Fibroblast of lung (primary cell): Measurements from ENCODE around the gene SAE1.

ENCODE experiments used
- CTCF ChIP-seq, 2 donors: IDR thresholded peaks in 1 of 2; conservative IDR thresholded peaks in 1 of 2; 1 replicate in 1 of 2; 2 replicates in 1 of 2; pipeline ENCODE4 v1.5.1; 2011 to 2012; ENCODE audit warnings: low read length in 2 of 2, control low read depth in 1 of 2, inconsistent platforms in 1 of 2, low read depth in 1 of 2, mild to moderate bottlenecking in 1 of 2
- EZH2 ChIP-seq: IDR thresholded peaks from 2 replicates; pipeline ENCODE4 v1.5.1; 2012; ENCODE audit warnings: low read length, control low read depth, mild to moderate bottlenecking; ENCODE audit errors: missing control alignments

DNA sequence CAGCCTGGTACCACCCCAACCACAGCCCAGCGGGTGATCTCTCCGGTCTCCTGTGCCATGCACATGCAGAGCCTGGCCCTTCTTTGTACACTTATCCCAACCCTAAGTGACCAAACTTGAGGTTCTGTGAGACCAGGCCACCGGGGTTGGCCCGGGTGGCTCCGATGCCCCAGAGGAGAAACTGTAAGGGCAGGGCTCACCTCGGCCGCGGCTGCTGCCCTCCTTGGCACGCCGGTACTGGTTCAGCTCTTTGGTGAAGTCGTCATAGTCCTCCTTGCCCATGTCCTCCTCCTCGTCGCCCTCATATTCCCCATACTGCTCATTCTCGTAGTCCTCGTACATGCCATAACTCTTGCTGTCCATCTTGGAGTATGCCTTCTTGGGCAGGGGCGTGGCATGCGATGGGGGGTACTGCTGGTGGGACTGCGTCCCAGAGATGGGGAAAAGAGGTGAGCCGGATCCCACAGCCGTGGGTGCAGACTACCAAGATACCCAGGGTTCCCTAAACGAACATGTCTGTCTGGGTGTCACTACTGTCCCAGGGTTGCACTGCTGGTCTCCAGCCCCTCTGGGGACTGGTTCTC lies 40.8 kb upstream of the SAE1 start:
- TF ChIP-seq CTCF (conservative IDR thresholded peaks at IDR 0.05 in 1 of 2, IDR thresholded peaks at IDR 0.05 in 1 of 2; ENCODE audit: low read depth in 1 of 2, low read length in 2 of 2) (no peak), EZH2 (no peak)
